ENCODE measurements around the gene B3GLCT. TPM values are rescaled to one million over a fixed set of nuclear protein-coding genes. Genes with fewer than 3 reads are reported as not detected.

Gene B3GLCT
- total RNA-seq, 1 experiment from 2014 or later: 10.9 TPM

DNA sequence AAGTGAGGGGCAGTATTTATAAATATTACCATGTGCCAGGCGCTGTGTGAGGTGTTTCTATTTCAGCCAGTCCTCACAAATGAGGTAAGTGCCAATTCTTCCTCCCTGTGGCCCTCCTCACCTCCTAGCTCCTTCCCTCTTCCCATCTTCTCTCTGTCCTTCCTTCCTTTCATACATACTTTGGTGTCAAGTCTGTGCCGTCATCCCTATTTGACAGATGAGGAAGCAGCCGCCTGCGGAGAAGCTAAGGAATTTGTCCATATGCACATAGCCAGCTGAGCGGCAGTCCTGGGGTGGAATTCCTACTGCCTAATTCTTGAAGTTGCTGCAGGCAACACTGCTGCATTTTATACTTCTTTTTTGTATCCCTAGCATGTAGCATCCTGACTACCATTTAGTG lies 150.8 kb downstream of the B3GLCT start:
- DNase-seq (ENCODE audit: low spot score): no peak

DNA sequence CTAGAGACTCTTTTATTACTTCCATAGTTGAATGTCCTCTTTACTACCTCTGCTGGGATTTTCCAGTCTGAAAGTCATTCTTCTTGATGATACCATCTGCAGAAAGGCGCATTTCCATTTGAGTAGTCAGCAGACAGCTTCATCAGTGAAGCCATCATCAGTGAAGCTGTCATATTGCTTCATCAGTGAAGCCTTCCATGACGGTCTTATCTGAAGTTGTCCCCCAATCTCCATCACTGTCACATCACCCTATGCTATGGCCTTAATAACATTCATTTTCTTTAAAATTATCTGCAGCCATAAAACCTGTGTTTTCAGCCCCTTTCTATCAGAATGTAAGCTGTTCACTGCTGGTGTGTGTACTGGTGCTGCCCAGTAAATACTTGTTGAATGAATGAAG lies 151.6 kb downstream of the B3GLCT start:
- DNase-seq (ENCODE audit: low spot score): no peak

DNA sequence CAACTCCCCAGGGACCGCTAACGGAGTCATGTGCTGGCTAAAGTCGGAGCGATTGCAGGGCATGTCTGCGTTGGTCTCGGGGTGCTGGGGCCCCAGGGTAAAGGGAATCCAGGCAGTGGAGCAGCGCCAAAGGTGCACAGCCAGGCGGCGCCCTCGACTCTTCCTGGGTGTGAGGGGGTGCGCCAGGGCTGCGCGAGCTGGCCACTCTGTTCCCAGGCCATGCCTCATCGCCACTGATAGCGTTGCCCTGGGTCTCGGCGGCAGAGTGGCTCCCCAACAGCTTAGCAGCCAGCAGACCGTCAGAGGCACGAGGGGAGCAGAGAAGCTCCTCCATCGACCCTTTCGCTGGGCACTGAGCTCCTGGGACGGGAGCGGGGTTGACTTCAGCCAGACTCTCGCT lies 152.7 kb downstream of the B3GLCT start:
- no peak for DNase-seq (ENCODE audit: low spot score)

DNA sequence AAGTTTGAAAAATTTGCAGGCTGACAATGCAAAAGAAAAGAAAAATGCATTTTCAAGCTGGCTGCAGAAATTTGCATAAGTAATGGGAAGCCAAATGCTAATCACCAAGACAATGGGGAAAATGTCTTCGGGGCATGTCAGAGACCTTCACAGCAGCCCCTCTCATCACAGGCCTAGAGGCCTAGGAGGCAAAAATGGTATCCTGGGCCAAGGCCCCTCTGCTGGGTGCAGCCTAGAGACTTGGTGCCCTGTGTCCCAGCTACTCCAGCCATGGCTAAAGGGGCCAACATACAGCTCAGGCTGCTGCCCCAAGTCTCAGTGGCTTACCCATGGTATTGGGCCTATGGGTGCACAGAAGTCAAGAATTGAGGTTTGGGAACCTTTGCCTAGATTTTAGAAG lies 155.2 kb downstream of the B3GLCT start:
- no peak for DNase-seq (ENCODE audit: low spot score)

DNA sequence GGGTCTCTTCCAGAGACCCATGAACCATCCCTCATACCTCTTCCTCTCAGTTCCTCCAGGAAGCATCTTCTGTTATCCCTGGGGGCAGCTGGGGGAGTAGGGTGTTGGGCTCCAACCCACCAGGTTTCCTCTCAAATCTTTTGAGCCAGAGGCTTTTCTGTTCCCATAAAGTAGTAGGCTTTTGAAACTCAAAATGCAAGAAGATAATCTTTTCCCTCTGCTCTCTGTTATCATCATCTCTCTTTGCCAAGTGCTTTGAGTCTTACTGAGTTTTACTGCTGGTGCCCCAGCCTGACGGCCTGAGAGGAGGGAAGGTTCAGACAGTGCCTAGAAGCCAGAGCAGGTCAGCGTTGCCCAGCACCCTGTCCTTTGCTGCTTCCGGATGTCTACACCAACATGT lies 157.2 kb downstream of the B3GLCT start:
- no peak for DNase-seq (ENCODE audit: low spot score)

DNA sequence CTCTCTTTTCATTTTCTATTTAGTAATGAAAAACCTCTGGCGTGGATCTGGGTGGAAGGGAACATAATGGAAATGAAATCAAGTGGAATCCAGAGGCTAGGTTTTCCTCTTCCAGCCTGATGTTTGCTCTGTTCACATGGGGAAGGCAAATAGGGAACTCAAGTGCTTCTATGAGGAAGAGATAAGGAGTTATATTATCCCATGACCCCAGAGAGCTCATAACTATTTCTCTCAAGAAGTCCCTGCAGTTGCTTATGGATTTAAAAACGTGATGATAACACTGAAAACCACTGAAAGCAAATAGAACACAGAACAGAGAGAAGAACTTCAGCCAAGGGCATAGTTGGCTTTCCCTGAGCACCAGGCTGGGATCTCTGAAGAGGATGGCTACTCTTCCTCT lies 157.8 kb downstream of the B3GLCT start:
- DNase-seq (ENCODE audit: low spot score): no peak

DNA sequence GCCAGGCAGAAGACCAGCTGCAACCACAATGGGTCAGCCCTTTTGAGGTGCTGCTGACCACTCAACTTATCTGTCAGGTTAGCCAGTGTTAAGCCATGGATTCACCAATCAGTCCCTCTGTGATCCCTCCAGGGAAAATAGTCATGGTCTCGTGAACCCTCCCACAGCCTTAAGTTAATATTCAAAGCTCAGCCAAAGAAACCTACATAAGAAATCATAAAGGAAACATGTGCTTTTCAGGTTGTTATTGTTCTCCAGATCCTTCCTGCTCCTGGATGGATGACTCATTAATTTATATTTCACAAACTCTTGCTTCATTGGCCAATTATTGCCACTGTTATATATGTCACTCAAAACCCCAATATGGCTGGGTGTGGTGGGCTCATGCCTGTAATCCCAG lies 161.9 kb downstream of the B3GLCT start:
- no peak for DNase-seq (ENCODE audit: low spot score)

DNA sequence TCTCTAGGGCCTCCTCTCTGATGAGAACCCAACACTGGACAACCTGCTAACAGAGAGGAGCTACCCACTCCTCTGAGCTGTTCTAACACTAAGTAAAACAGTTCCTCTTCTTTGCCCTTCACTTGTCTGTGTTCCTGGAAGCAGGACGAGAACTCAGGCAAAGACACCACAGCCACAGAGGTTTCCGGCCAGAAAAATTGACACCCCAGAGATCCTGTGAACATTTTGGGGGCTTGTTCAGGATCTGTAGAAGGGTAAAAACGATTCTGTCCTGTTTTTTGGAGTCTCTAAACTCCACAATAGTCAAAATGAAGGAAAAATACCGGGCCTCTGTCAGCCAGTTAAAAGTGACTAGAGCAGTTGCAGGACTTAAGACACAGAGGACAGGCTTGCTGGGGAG lies 165.9 kb downstream of the B3GLCT start:
- no peak for DNase-seq (ENCODE audit: low spot score)

DNA sequence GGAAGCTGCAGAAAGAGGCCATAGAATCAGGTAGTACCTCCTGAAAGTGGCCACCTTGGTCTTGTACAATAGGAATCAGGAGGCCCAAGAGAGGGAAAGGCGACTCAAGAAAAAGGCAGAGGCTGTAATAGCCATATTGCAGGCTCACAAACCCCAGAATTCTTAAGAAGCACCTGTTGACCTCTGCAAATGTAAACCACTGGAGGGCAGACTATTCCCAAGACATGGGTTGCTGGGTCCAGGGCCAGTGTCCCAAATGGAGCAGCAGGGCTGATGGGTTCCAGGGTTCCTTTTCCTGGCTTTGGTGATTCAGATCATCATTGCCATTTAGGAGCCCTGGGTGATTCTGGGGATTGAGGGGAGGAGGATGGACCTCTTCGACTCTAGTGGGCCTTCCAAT lies 167.6 kb downstream of the B3GLCT start:
- DNase-seq (ENCODE audit: low spot score): no peak

DNA sequence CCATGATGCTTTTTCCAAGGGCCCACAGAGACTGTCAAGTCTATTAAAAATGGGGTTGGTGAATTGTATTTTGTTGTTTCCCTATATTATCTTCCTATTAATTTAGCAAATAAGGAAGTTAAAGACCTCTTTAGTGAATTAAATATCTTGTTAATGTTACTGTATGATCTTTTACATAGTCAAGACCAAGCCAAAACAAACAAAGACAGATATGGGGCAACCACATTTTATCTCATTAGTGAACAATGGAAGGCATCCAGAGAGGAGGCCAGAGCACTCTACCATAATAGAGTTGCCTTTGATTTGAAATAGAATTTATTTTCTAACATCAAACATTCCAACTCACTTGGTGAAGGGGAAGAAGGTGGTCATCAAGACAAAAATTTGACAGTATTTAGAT lies 169.4 kb downstream of the B3GLCT start:
- no peak for DNase-seq (ENCODE audit: low spot score)

DNA sequence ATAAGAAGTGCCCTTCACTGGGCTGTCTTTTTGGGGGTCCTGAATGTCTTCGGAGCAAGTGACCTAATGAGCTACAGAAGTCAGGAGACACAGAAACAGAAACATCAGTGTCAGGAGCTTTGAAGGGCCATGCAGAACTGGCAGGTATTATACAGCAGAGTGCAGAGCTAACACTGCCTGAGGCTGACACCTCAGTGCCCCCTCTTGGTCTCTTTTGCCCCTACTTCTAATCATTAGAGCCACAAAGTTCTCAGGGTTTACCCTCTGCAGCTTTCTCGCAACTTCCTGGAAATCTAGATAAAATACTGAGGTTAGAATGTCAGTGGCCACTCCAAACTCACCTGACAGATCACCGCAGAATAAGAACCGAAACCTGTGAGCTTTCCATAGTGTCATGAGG lies 172.7 kb downstream of the B3GLCT start:
- DNase-seq (ENCODE audit: low spot score): no peak

DNA sequence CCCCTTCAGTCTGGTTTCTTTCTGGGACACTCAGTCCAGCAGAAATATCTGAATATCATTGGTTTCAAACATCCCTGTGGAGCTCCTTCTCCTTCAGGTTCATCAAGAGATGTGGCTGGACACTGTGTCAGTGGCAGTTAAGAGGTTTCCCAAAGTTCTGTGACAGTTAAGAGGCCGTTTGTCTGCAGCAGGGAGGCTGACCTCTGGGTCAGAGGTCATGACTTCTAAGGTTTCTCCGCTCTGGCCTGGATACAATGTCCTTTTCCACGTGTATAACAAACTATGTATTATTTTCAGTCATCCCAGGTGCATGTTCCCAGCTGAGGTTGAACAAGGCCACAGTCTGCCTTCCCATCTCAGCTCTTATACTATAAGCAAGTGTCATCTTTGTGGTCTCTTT lies 174.9 kb downstream of the B3GLCT start:
- DNase-seq (ENCODE audit: low spot score): no peak

DNA sequence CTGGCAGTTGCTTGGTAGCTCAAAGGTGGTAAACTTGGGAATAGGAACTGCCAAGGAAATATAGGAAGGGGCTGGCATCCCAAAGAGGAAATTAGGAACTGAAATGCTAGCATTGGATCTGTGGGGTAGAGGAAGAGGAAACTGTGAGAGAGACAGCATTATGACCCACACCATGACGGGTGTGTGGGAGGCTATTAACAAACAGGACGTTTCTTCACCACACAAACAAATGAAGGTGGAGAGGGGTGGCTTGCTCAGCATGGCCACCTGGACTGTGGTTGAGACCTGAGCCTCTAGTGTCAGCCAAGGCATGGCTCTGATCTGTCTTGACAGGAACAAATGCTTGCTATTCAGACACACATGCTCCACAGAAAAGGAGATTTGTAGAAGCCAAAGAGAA lies 178.2 kb downstream of the B3GLCT start:
- no peak for DNase-seq (ENCODE audit: low spot score)

DNA sequence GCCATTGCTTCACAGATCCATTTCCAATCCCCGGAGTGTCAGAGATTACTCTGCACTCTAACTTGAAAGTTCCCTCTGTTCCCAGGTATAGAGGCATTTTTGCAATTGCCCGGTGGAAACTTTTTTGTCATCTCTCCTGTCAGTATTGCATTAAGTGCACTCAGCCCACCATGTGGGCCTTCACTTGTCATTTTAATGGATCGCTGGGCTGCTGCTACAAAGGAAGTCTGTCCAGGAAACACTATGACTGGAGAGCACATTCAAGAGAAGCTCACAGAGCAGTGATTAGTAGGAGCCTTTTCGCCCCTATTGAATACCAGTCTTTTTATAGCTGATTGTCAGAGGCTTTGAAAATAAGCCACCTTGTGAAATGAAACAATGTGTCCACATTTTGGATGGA lies 180.9 kb downstream of the B3GLCT start:
- DNase-seq (ENCODE audit: low spot score): no peak

Other genes with a start within 250 kb of the B3GLCT start
- gene HSPH1, start 38.1 kb upstream of the B3GLCT start, total RNA-seq (2014; rRNA removed; shearing (Covaris generic)): 37.7 and 47.6 TPM in 2 replicates

Measured in H4 (cell line).